Measurements from ENCODE around the gene ADPGK. TPM values are rescaled to one million over a fixed set of nuclear protein-coding genes. Genes with fewer than 3 reads are reported as not detected.

ADPGK gene
- polyA plus RNA-seq, 3 donors, result 138 to 283 (median 152) TPM

DNA sequence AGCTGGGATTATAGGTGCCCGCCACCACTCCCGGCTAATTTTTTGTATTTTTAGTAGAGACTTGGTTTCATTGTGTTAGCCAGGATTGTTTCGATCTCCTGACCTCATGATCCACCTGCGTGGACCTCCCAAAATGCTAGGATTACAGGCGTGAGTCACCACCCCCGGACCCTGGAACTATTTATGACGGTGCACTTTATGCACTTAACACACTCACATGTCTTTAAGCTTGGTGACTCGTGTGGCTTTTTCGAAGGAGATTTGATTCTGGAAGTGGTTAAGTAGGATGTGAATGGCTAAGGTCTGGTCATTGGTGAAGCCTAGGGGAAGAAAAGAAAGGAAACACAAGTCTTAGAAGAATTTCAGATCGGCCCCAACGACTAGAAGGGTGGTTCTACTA lies 77.3 kb downstream of the ADPGK start:
- Mint-ChIP-seq H3K9me3 (no peaks in the 10 kb centered on the region), H3K4me3 (no peak overlapping the region), H3K36me3 (no peaks in the 10 kb centered on the region), H3K27ac (no peak overlapping the region), H3K4me1 (peaks cover 6% of the 10 kb centered on the region), H3K27me3 (ENCODE audit: low read depth in 3 of 3) (no peaks in the 10 kb centered on the region)
- H3K36me3 ChIP-seq (replicated peaks in 1 of 2; ENCODE audit: control insufficient read depth in 1 of 2, insufficient read depth in 2 of 2, low read length in 2 of 2), result no peaks in the 10 kb centered on the region
- H3K27ac ChIP-seq (ENCODE audit: low read depth in 1 of 2, low read length in 2 of 2), result no peak overlapping the region
- no peak overlapping the region for H3K9ac ChIP-seq (ENCODE audit: insufficient read depth, low read length, poor library complexity, severe bottlenecking)
- H3K79me2 ChIP-seq (ENCODE audit: insufficient read depth, low read length), result no peaks in the 10 kb centered on the region
- no peak overlapping the region for H3K4me3 ChIP-seq (replicated peaks in 1 of 3; ENCODE audit: low read depth in 2 of 3, low read length in 3 of 3)
- H2AFZ ChIP-seq (ENCODE audit: insufficient read depth, low read depth, low read length, poor library complexity, severe bottlenecking), result no peak overlapping the region
- no peak overlapping the region for H3K4me2 ChIP-seq (replicated peaks; ENCODE audit: extremely low read depth, low read length, poor library complexity, severe bottlenecking)
- no peaks in the 10 kb centered on the region for H3K9me3 ChIP-seq (replicated peaks in 1 of 2; ENCODE audit: control insufficient read depth in 1 of 2, insufficient read depth in 1 of 2, low read length in 2 of 2)
- WGBS (ENCODE audit: insufficient coverage), result 93% methylated on average over 3 of the region's 11 CpGs
- no peaks in the 10 kb centered on the region for H4K20me1 ChIP-seq (ENCODE audit: insufficient read depth, low read length)
- TF ChIP-seq, protein P1, sequence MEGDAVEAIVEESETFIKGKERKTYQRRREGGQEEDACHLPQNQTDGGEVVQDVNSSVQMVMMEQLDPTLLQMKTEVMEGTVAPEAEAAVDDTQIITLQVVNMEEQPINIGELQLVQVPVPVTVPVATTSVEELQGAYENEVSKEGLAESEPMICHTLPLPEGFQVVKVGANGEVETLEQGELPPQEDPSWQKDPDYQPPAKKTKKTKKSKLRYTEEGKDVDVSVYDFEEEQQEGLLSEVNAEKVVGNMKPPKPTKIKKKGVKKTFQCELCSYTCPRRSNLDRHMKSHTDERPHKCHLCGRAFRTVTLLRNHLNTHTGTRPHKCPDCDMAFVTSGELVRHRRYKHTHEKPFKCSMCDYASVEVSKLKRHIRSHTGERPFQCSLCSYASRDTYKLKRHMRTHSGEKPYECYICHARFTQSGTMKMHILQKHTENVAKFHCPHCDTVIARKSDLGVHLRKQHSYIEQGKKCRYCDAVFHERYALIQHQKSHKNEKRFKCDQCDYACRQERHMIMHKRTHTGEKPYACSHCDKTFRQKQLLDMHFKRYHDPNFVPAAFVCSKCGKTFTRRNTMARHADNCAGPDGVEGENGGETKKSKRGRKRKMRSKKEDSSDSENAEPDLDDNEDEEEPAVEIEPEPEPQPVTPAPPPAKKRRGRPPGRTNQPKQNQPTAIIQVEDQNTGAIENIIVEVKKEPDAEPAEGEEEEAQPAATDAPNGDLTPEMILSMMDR (IDR thresholded peaks at IDR 0.05), result no peak
- H3K27me3 ChIP-seq (ENCODE audit: control insufficient read depth in 2 of 2, insufficient read depth in 2 of 2, low read length in 2 of 2), result no peaks in the 10 kb centered on the region
- DNase-seq, result no peak
- no peaks in the 10 kb centered on the region for H3K4me1 ChIP-seq (ENCODE audit: control insufficient read depth in 1 of 2, insufficient read depth in 2 of 2, low read length in 2 of 2)
- intact Hi-C loops (cut with micrococcal nuclease), result no loop called here

Other genes starting within 250 kb of the ADPGK start
- gene GOLGA6B, start 129.1 kb downstream of the ADPGK start, polyA plus RNA-seq, result under 1 TPM in 1 of 3 donors, not detected in 2; 0.04 TPM
- not detected for gene HIGD2B, start 97.6 kb downstream of the ADPGK start, polyA plus RNA-seq
- gene BBS4, start 97.6 kb downstream of the ADPGK start, polyA plus RNA-seq, result 1 to 10 TPM; 4.0 to 7.6 (median 4.1) TPM